Parathyroid adenoma (tissue), 2 donors: ENCODE results near the gene ASB7.
A peak's percentile ranks its signal among the peaks of the same experiment; 100 is the strongest.

Experiments used
- H2AFZ ChIP-seq: fragments of 300-600 bp; sonication (generic); one replicate; pipeline ENCODE4 v1.7.0; 2017; ENCODE audit warnings: antibody characterized with exemption, mild to moderate bottlenecking
- H3K27ac ChIP-seq: fragments of 300-600 bp; sonication (generic); one replicate; pipeline ENCODE4 v1.7.0; 2017
- H3K27me3 ChIP-seq: fragments of 300-600 bp; sonication (generic); one replicate; pipeline ENCODE4 v1.7.0; 2017; ENCODE audit warnings: low read length; ENCODE audit not compliant: control insufficient read depth, insufficient read depth
- H3K36me3 ChIP-seq: fragments of 300-600 bp; sonication (generic); one replicate; pipeline ENCODE4 v1.7.0; 2017; ENCODE audit warnings: low read length; ENCODE audit not compliant: control insufficient read depth, insufficient read depth
- H3K4me1 ChIP-seq: fragments of 300-600 bp; sonication (generic); one replicate; pipeline ENCODE4 v1.7.0; 2017; ENCODE audit warnings: control low read depth
- H3K4me2 ChIP-seq: fragments of 300-600 bp; sonication (generic); one replicate; pipeline ENCODE4 v1.7.0; 2017; ENCODE audit warnings: low read length
- H3K4me3 ChIP-seq: fragments of 300-600 bp; sonication (generic); one replicate; pipeline ENCODE4 v1.7.0; 2017; ENCODE audit warnings: low read depth, low read length
- H3K79me2 ChIP-seq: fragments of 300-600 bp; sonication (generic); one replicate; pipeline ENCODE4 v1.7.0; 2017; ENCODE audit warnings: control low read depth
- H3K9ac ChIP-seq: fragments of 300-600 bp; sonication (generic); one replicate; pipeline ENCODE4 v1.7.0; 2017; ENCODE audit warnings: mild to moderate bottlenecking
- H3K9me3 ChIP-seq: fragments of 300-600 bp; sonication (generic); one replicate; pipeline ENCODE4 v1.7.0; 2017; ENCODE audit warnings: low read length; ENCODE audit not compliant: control insufficient read depth
- CTCF ChIP-seq: fragments of 300-600 bp; sonication (generic); IDR thresholded peaks from one replicate; pipeline ENCODE4 v1.7.0; 2017; ENCODE audit warnings: antibody characterized with exemption, mild to moderate bottlenecking
- donor health status: primary hyperparathyroidism.

The ASB7 gene

GRCh38 chr15:100602064-100602822, at the start of gene ASB7, which contains the start of gene LINS1:
Gene ASB7 (plus strand): TSS chr15:100602589. CDS start chr15:100612217, 9,628 bp downstream.
Gene LINS1 (minus strand): TSS chr15:100602184. CDS start chr15:100580842, 21,342 bp downstream.
- peak within 1 kb of the TSS; percentile 90 for H3K4me3 ChIP-seq
- H3K27me3 ChIP-seq = no peaks in the 10 kb centered on the region
- H3K36me3 ChIP-seq = no peaks in the 10 kb centered on the region
- H3K4me2 ChIP-seq = peak within 1 kb of the TSS; percentile 86
- H3K27ac ChIP-seq = peak within 1 kb of the TSS; percentile 57
- H3K4me1 ChIP-seq = no peaks in the 10 kb centered on the region
- peaks cover 32% of the 10 kb centered on the region for H3K79me2 ChIP-seq
- peak within 1 kb of the TSS; percentile 63 for H3K9ac ChIP-seq
- TF ChIP-seq CTCF = no peak
- H3K9me3 ChIP-seq = no peaks in the 10 kb centered on the region
- peak within 1 kb of the TSS; percentile 90 for H2AFZ ChIP-seq

GRCh38 chr15:100553468-100553867, 48.9 kb upstream of the ASB7 start:
- H3K4me2 ChIP-seq = no peak overlapping the region
- no peak for TF ChIP-seq CTCF
- no peak overlapping the region for H3K27ac ChIP-seq
- H3K27me3 ChIP-seq = no peaks in the 10 kb centered on the region
- no peak overlapping the region for H3K4me3 ChIP-seq
- no peak overlapping the region for H3K9ac ChIP-seq
- H3K36me3 ChIP-seq = no peaks in the 10 kb centered on the region
- no peaks in the 10 kb centered on the region for H3K4me1 ChIP-seq
- H3K9me3 ChIP-seq = no peaks in the 10 kb centered on the region
- no peak overlapping the region for H2AFZ ChIP-seq
- no peaks in the 10 kb centered on the region for H3K79me2 ChIP-seq

- H3K79me2 ChIP-seq = no peaks in the 10 kb centered on the region
- H2AFZ ChIP-seq = no peak overlapping the region
- H3K27me3 ChIP-seq = no peaks in the 10 kb centered on the region
- H3K4me1 ChIP-seq = no peaks in the 10 kb centered on the region
- no peak overlapping the region for H3K4me2 ChIP-seq
- H3K27ac ChIP-seq = no peak overlapping the region
- H3K9ac ChIP-seq = no peak overlapping the region
- H3K36me3 ChIP-seq = no peaks in the 10 kb centered on the region
- no peak overlapping the region for H3K4me3 ChIP-seq
- no peak for TF ChIP-seq CTCF
- no peaks in the 10 kb centered on the region for H3K9me3 ChIP-seq
These were observed 43.6 kb upstream of the ASB7 start for GRCh38 chr15:100558771-100559254.

GRCh38 chr15:100559330-100559729, 43.1 kb upstream of the ASB7 start:
- H3K36me3 ChIP-seq = no peaks in the 10 kb centered on the region
- TF ChIP-seq CTCF = no peak
- no peak overlapping the region for H3K9ac ChIP-seq
- no peaks in the 10 kb centered on the region for H3K9me3 ChIP-seq
- no peak overlapping the region for H3K27ac ChIP-seq
- H3K27me3 ChIP-seq = no peaks in the 10 kb centered on the region
- no peaks in the 10 kb centered on the region for H3K4me1 ChIP-seq
- no peaks in the 10 kb centered on the region for H3K79me2 ChIP-seq
- H3K4me3 ChIP-seq = no peak overlapping the region
- no peak overlapping the region for H2AFZ ChIP-seq
- no peak overlapping the region for H3K4me2 ChIP-seq
